Neutrophil (primary cell): ENCODE data around the gene NPAS3.

Experiments used
- H3K27ac ChIP-seq: fragments of 200-600 bp; sonication (generic); 2 replicates; pipeline ENCODE4 v1.5.1; 2016; ENCODE audit warnings: mild to moderate bottlenecking, moderate library complexity
- H3K27me3 ChIP-seq: fragments of 200-600 bp; sonication (generic); 2 replicates; pipeline ENCODE4 v1.6.0; 2016; ENCODE audit warnings: mild to moderate bottlenecking
- H3K36me3 ChIP-seq: fragments of 200-600 bp; sonication (generic); 2 replicates; pipeline ENCODE4 v1.5.1; 2017
- H3K4me1 ChIP-seq, 2 experiments: fragments of 200-600 bp in 1 of 2; sonication (generic) in 1 of 2; 1 replicate in 1 of 2; 2 replicates in 1 of 2; pipeline versions ENCODE4 v1.5.1 to v1.6.1; 2013 to 2016; ENCODE audit warnings: low read depth in 1 of 2, low read length in 1 of 2, mild to moderate bottlenecking in 1 of 2, moderate library complexity in 1 of 2; ENCODE audit not compliant: control insufficient read depth in 1 of 2, insufficient read depth in 1 of 2
- H3K4me3 ChIP-seq, 2 experiments: fragments of 200-600 bp in 1 of 2; sonication (generic) in 1 of 2; 1 replicate in 1 of 2; 2 replicates in 1 of 2; pipeline ENCODE4 v1.5.1; 2013 to 2016; ENCODE audit warnings: low read depth in 1 of 2, low read length in 1 of 2, mild to moderate bottlenecking in 1 of 2, moderate library complexity in 1 of 2
- H3K9me3 ChIP-seq: fragments of 200-600 bp; sonication (generic); 2 replicates; pipeline ENCODE4 v1.5.1; 2016
- TF ChIP-seq, protein P1 (sequence below): fragments of 200-600 bp; sonication (generic); IDR thresholded peaks from 2 replicates; pipeline ENCODE4 v1.5.1; 2016; ENCODE audit warnings: antibody characterized with exemption

The NPAS3 gene

DNA sequence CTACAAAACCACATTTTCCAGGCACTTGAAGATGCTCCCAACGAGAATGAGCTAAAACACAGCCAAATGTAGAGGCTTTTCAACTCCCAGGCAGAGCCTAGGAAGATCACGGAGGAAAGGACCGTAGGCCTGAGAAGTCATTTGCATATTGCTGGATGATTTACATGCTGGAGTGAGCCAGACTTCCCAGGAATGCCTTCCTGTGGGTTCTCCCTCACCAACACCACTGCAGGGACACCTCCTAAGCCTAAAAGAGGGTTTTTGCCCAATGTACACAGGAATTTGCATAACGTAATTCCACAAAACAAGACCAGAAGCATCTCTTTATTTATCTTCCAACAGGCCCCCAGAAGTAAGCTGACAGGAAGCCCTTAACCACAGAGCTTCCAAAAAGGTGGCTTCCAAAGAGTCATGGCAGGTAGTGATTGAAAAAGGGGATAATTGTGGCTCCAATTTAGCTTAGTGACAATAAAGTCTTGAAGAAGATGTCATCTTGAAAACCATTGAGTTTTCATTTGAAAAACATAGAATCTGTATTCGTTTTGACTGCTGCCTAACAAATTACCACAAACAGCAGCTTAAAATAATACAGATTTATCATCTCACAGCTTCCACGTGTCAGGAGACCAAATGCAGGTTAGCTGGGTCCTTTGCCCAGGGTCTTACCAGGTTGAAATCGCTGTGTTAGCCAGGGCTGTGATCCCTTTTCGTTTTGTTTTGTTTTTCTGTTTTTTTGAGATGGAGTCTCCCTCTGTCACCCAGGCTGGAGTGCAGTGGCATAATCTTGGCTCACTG, 896.0 kb downstream of the NPAS3 start:
- Histone ChIP-seq H3K4me1 (no peaks in the 10 kb centered on the region), H3K9me3 (no peaks in the 10 kb centered on the region), H3K27me3 (no peaks in the 10 kb centered on the region), H3K27ac (no peak overlapping the region), H3K36me3 (no peaks in the 10 kb centered on the region), H3K4me3 (no peak overlapping the region)
- TF ChIP-seq, protein P1, sequence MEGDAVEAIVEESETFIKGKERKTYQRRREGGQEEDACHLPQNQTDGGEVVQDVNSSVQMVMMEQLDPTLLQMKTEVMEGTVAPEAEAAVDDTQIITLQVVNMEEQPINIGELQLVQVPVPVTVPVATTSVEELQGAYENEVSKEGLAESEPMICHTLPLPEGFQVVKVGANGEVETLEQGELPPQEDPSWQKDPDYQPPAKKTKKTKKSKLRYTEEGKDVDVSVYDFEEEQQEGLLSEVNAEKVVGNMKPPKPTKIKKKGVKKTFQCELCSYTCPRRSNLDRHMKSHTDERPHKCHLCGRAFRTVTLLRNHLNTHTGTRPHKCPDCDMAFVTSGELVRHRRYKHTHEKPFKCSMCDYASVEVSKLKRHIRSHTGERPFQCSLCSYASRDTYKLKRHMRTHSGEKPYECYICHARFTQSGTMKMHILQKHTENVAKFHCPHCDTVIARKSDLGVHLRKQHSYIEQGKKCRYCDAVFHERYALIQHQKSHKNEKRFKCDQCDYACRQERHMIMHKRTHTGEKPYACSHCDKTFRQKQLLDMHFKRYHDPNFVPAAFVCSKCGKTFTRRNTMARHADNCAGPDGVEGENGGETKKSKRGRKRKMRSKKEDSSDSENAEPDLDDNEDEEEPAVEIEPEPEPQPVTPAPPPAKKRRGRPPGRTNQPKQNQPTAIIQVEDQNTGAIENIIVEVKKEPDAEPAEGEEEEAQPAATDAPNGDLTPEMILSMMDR = no peak

DNA sequence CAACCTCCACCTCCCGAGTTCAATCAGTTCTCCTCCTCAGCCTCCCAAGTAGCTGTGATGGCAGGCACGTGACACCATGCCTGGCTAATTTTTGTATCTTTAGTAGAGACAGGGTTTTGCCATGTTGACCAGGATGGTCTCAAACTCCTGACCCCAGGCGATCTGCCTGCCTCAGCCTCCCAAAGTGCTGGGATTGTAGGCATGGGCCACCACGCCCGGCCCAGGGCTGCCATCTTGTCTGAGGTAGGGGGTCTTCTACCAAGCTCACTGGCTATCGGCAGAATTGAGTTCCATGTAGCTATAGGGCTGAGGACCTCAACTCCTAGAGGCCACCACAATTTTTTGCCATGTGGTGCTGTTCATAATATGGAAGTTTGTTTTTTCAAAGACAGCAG, 896.6 kb downstream of the NPAS3 start:
- Histone ChIP-seq H3K9me3 (no peaks in the 10 kb centered on the region), H3K36me3 (no peaks in the 10 kb centered on the region), H3K27ac (no peak overlapping the region), H3K4me3 (no peak overlapping the region), H3K27me3 (no peaks in the 10 kb centered on the region), H3K4me1 (no peaks in the 10 kb centered on the region)
- TF ChIP-seq, protein P1 = no peak

DNA sequence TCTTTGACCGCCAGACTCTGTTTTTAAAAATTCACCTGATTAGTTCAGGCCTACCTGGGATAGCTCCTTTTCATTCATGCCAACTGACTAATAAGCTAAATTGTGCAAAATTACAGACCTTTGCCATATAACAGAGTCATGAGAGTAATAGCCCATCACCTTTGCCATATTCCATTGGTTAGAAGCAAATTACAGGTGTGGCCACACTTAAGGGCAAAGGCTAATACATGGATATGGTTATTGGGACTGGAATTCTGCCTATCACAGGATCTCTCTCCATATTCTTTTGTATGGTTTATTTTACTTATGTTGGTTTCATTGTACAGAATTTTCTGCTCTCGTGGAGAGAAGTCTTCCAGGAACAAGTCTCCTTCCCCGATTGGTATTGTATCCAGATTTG, 897.0 kb downstream of the NPAS3 start:
- TF ChIP-seq, protein P1 = no peak

DNA sequence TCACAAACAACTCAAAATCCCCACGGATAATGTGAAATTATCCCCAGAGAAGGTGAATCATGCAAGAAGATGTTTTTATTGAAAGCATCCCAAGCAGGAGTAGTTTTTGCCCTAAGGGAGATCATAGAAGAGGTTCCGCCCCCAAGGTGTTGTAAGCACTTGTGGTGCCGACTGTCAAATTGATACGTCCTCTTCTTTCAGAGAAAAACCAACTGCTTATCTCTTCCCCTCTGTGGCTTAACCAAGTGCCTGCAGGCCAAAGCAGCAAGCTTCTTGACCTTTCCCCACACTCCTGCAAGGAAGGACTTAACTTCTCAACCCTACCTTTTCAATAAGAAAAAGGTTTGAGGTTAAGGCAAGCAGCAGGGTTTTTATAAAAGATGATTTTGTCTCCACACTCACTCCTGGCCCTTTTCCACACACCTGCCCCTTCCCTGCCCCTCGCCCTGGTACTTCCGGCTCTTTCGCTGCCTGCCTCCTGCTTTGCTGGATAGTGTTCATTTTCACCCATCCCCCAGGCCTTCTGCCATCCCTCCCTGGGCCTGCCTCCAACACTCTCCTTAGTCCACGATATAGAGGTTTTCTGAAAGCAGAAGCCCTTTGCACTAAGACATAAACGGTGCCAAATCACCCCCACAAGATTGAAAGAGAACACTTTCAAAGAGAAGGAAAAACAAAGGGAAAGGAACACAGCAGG, 897.7 kb downstream of the NPAS3 start:
- TF ChIP-seq, protein P1 = no peak
- no peaks in the 10 kb centered on the region for H3K9me3 ChIP-seq
- no peaks in the 10 kb centered on the region for H3K36me3 ChIP-seq
- no peaks in the 10 kb centered on the region for H3K4me1 ChIP-seq
- no peak overlapping the region for H3K4me3 ChIP-seq
- no peaks in the 10 kb centered on the region for H3K27me3 ChIP-seq
- H3K27ac ChIP-seq = no peak overlapping the region

More for the DNA sequence above, 897.0 kb downstream of the NPAS3 start:
- H3K4me1 ChIP-seq = no peaks in the 10 kb centered on the region
- no peak overlapping the region for H3K4me3 ChIP-seq
- H3K9me3 ChIP-seq = no peaks in the 10 kb centered on the region
- H3K27ac ChIP-seq = no peak overlapping the region
- no peaks in the 10 kb centered on the region for H3K36me3 ChIP-seq
- H3K27me3 ChIP-seq = no peaks in the 10 kb centered on the region

DNA sequence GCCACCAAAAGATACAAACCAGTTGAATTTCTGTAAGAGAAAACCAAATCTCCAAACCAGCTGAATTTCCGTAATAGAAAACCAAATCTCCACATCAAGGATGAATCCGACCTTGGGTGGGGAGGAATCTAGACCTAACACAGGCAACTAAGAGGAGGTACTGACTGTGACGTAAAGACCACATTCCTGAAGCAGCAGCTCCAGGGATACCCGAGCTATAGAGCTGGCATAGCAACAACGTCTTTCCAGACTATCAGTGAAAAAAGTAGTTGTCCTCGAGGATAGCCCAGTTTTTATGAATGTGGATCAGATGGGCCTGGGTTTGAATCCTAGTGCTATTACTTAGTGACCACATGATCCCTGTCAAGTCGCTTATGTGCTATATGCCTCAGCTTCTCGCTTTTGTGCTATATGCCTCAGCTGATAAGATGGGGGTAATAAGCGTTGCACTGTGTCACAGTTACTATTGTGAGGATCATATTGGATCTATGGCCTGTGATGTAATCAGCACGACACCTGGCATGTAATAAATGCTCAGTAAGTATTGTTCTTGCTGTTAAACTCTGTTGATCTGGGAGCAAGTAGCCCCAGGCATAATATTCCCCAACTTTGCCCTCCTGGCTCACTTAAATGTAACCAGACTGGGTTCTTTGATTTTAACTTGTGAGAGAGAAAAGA, 898.4 kb downstream of the NPAS3 start:
- Histone ChIP-seq H3K9me3 (no peaks in the 10 kb centered on the region), H3K4me1 (no peaks in the 10 kb centered on the region), H3K4me3 (no peak overlapping the region), H3K27ac (no peak overlapping the region), H3K27me3 (no peaks in the 10 kb centered on the region), H3K36me3 (no peaks in the 10 kb centered on the region)
- TF ChIP-seq, protein P1 = no peak
